GM18511 (cell line): Measurements from ENCODE around the gene PGRMC1.
"Not testable (repeated sequence)": the region's sequence is repeated elsewhere in the genome, so short reads cannot be mapped to it uniquely, and the experiment has no call there.

ENCODE experiments used
- ATAC-seq: cut with Tn5 transposase; IDR thresholded peaks from one replicate; pipeline ENCODE4 v1.9.1; 2021; ENCODE audit warnings: mild to moderate bottlenecking, moderate library complexity; ENCODE audit not compliant: unreplicated experiment

The PGRMC1 gene

GRCh38 chrX:119235872-119236622, at the start of gene PGRMC1:
TSS of gene PGRMC1 (plus strand) at chrX:119236285. CDS start at chrX:119236364, 79 bp downstream.
- peak; percentile 85 for ATAC-seq

DNA sequence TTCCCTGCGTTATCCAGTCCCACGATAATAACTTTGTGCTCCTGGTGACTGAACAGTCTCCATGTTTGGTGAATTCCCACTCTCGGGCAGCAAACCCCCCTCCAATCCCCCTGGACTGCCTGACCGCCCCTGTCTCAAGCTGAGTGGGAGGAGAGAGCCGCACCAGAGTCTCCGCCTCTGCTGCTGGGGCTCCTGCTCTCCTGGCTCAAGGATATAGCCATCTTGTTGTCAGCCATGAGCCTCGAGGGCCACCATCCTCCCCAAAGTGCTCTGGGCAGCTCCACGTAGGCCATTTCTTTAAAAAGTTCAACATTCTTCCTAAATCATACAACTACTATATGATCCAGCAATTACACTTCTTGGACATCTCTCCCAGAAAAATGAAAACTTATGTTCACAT, 49.3 kb upstream of the PGRMC1 start:
- no peak for ATAC-seq

DNA sequence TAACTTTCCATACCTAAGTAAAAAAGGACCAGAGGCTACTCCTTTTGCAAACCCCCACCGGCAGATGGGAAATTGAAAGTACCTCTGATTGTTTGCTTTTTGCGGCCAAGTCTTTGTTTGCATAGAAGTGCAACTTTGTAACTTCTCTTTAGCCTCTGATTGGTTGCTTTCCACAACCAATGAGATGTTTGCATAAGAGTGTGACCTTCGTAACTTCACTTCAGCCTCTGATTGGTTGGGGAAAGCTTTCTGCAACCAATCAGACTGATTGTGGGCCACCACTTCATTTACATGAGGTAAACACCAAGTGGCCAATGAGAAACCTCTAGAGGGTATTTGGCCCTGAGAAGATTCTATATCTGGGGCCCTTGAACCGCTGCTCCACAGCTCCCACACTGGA, 48.8 kb upstream of the PGRMC1 start:
- ATAC-seq, result no peak

GRCh38 chrX:119189115-119189514, 47.0 kb upstream of the PGRMC1 start:
- no peak for ATAC-seq

DNA sequence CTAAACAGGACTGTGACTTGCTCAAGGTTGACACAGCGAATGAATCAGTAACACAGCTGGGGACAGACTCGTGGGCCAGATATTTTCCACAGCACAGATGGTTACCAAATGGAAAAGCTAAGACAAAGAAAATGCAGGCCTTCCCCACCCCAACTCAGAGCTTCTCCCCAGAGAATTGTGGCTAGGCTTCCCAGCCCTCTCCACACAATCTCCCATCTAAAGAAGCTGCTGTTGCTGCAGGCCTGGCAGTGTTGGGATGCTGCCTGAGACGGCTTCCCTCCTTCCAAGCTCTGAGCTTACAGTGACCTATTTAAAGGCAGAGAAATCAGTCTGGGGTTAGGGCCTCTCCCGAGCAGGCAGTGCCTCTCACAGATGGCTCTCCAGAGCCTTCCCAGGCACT, 46.5 kb upstream of the PGRMC1 start:
- no peak for ATAC-seq

DNA sequence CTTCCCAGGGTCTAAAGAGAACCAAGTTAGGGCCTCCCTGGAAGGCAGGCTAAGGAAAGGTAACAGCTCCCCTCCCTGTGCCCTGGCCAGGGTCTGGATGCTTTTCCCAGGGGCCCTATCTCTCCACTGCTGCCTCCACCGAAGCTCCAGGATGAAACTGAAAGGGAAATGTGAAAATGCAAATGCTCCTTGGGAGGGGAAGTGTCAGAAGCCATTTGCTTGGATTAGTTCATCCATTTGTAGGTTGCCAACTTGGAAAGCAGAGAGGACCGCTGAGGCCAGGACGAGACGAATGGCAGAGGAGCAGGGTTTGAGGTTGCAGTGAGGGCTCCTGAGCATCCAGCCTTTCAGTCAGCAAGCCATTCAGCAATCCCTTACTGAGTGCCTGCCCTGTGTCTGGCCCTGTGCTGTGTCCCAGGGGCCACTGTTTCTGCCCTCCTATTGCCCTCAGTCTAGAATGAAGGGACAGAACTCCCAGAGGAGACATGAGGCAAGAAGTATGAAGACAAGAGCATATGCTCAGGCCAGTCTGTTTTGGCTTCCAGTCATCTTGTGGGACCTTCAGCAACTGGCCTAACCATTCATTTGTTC, 45.9 kb upstream of the PGRMC1 start:
- no peak for ATAC-seq

GRCh38 chrX:119190831-119191230, 45.3 kb upstream of the PGRMC1 start:
- ATAC-seq, result no peak

- ATAC-seq, result no peak
These were observed 41.5 kb upstream of the PGRMC1 start for GRCh38 chrX:119194621-119195020.

DNA sequence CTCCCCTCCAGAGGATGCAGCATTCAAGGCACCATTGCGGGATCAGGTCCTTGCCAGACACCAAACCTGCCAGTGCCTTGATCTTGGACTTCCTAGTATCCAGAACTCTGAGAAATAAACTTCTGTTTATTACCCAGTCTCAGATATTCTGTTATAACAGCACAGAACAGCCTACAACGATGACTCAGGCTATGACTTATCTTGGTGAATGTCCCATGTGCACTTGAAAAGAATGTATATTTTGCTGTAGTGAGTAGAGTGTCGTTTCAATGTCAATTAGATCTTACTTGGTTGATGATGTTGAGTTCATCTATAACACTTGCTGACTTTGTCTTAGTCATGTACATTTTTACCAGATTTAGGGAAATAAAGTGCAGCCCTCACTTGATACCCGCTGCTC, 34.5 kb upstream of the PGRMC1 start:
- no peak for ATAC-seq

GRCh38 chrX:119206203-119206602, 29.9 kb upstream of the PGRMC1 start:
- no peak for ATAC-seq

- not testable (repeated sequence) for ATAC-seq
These were observed 28.6 kb upstream of the PGRMC1 start for GRCh38 chrX:119207483-119207882.

DNA sequence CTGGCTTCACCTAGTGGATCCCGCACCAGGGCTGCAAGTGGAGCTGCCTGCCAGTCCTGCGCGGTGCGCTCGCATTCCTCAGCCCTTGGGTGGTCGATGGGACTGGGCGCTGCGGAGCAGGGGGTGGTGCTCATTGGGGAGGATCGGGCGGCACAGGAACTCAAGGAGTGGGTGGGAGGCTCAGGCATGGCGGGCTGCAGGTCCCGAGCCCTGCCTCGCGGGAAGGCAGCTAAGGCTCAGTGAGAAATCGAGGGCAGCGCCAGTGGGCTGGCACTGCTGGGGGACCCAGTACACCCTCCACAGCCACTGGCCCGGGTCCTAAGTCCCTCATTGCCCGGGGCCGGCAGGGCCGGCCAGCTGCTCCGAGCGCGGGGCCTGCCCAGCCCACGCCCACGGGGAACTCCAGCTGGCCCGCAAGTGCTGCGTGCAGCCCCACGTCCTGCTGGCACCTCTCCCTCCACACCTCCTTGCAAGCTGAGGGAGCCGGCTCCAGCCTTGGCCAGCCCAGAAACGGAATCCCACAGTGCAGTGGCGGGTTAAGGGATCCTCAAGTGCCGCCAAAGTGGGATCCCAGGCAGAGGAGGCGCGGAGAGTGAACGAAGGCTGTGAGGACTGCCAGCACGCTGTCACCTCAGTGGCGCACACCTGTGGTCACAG, 27.6 kb upstream of the PGRMC1 start:
- ATAC-seq, result no peak

DNA sequence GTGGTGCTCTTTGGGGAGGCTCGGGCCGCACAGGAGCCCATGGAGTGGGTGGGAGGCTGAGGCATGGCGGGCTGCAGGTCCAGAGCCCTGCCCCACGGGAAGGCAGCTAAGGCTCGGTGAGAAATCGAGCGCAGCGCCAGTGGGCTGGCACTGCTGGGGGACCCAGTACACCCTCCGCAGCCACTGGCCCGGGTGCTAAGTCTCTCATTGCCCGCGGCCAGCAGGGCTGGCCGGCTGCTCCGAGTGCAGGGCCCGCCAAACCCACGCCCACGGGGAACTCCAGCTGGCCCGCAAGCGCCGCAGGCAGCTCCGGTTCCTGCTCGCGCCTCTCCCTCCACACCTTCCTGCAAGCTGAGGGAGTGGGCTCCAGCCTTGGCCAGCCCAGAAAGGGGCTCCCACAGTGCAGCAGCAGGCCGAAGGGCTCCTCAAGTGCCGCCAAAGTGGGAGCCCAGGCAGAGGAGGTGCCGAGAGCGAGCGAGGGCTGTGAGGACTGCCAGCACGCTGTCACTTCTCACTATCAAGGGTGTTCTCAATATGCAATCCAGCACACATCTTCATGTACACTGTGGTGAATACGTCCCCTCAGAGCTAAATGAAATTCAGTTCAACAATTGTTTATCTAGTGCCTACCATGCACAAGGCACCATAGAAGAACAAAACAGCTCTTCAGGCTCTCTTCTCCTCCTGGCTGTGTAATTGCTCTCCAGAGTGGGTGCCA, 25.0 kb upstream of the PGRMC1 start:
- not testable (repeated sequence) for ATAC-seq

DNA sequence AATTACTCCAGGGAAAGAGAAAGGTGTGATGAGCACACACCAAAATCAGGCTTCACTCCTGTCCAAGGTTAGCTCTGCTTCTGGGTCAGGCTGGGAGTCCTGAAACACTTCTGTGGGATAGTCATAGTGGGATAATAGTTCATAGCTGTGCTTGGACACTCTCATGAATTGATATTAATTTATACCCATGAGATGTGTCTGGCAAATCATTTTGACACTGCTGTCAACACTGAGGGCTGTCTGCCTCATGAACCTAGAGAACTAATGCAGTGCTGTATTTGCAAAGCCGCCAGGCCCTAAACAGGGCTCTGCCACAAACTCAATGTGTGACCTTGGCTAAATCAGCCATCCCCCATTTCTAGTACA, 24.5 kb upstream of the PGRMC1 start:
- ATAC-seq, result no peak

DNA sequence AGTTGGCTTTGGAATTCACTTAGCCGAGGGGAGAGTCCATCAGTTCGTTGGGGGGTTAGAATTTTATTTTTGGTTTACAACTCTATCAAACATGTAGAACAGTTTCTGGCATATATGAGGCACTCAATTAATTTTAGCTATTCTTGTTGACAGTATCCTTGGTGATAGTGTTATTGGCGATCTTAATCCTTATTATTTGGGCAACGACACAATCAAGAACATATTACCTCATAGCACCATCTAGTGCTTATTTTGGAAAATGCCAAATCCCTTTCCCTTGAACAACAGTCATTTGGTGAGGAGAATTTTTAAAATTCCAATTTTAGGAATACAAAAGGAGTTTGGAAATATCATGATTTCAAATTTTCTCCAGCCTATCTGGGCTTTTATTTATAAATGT, 17.9 kb upstream of the PGRMC1 start:
- ATAC-seq, result no peak

DNA sequence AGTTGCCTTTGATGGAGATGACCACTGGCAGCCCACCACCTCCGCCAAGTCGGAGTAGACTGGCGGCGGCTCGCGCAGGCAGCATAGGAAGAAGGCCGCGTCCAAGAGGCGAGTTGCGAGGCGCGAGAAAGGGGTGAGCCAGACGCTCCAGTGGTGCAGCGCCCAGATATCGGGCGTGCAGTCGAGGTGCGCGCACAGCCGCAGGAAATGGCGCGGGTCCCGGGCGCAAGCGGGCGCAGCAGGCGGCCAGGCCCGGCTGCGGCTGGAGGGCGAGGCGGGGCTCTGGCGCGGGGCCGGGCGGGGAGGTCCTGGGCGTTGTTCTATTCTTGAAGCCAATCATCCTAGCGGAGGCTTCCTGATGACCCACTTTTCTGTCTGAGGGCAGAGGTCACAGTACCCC, 13.2 kb upstream of the PGRMC1 start:
- no peak for ATAC-seq

DNA sequence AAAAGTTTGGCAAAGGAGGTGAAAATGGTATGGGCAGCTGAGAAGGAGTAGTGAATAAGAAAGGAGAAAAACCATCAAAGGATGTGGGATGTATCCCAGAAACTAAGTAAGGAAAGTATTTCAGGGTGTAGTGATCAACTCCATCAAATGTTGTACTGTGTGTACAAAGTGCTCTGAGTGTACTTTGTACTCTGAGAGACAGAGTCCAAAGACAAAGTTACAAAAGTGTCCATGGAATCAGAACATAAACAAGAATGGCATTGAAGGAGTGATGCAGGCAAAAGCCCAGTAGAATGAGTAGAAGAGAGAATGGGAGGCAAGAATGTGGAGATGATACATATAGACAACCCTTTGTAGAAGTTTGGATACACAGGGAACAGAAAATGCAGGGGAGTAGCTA, 12.3 kb upstream of the PGRMC1 start:
- no peak for ATAC-seq

DNA sequence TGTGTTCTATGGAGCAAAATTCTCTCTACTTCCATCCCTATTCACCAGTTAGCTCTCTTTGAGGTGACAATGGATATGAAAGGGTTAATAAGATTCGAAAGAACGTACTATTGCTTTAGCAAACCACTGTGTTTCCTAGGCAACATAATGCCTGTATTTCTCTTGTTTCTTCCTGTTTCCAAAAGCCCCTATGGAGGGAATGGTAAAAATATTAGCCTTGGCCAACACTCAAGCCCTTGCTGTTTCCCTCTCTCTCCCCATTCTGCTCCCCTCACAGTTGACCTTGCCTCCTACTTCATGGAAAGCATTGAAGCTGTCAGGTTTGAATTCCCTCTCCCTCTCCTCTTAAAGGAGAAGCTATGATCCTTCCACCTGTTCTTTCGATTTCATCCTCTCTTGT, 9.6 kb upstream of the PGRMC1 start:
- no peak for ATAC-seq

GRCh38 chrX:119228512-119229252, 7.4 kb upstream of the PGRMC1 start:
- no peak for ATAC-seq

GRCh38 chrX:119229253-119229615, 6.9 kb upstream of the PGRMC1 start:
- ATAC-seq, result no peak

DNA sequence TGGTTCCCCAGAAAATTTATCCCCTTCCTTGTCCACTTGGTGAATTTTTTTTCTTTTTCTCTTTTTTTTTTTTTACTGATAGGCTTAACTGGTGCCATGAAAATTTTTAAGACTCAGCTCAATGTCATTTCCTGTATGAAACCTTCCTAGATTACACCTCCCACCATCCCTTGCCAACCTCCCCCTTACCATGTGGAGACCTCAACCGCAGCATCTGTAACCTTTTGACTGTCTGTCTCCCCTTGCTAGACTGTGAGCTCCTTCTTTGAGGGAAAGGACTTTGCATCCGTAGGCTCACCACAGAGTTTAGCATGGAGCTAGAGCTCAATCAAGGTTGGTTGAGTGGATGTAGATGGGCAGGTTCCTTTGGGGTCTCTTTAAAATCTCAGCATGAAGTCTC, 5.2 kb upstream of the PGRMC1 start:
- ATAC-seq, result no peak
